Measurements from ENCODE around the gene KCTD7.
"Not testable (repeated sequence)": the region's sequence is repeated elsewhere in the genome, so short reads cannot be mapped to it uniquely, and the experiment has no call there.

The KCTD7 gene

DNA sequence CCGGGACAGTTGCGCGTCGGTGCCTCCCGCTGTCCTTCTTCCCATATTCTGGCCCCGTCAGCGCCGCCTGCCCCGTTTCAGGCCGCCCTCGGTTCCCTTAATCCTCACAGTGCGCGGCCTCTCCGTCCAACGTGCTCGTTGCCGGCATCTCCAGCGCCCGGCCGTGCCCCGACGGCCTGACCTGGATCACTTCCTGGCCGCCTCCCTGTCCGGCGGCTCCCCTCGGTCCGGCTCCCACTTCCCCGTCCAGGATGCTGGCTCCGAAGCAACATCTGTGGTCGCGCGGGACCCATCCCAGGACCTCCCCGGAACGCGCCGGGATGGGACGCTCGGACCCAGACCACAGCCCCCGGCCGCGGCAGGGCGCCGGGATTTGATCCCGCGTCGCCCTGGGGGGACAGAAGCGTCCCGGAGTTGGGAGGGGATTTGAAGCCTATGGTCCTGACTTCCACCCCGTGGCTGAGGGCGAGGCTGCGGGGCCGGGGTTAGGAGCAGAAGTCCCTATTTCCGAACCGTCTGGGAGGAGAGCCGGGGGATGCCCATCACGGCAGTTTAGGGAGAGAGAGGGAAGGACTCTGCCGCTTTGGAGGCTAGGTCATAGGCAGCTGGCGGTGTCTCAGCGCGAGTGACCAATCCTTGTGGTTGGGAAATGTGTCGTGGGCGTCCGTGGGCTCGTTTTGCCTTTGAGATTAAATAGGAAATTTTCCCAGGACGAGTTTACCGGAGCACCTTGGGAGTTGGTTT, 53.8 kb downstream of the KCTD7 start:
- no peak for DNase-seq

GRCh38 chr7:66683094-66683769, 54.6 kb downstream of the KCTD7 start:
- not testable (repeated sequence) for DNase-seq

DNA sequence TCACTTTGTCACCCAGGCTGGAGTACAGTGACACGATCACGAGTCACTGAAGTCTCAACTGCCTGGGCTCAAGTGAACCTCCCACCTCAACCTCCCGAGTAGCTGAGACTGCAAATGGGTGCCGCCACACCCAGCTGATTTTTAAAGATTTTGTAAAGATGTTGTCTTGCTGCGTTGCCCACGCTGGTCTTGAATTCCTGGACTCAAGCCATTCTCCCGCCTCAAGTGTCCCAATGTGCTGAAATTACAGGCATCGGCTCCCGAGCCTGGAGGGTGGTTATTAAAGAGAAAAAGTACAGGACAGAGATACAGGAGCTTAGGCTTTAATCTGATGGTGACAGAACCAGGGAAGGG, 55.1 kb downstream of the KCTD7 start:
- DNase-seq, result no peak

DNA sequence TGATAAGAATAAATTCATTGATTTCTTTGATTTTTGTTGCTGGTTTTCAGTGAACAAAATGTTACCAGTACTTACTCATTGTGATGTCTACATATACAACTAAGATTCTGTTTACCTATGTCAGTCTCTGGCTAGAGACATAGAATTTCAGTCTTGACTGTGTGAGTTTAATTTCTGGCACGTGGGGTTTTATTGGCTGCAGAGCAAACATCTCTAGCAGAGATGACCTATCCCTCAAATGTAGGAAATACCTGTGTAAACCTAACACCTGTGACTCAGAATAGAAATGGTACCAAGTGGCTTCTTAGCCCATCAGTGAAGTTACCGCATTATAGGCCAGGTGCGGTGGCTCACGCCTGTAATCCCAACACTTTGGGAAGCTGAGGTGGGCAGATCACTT, 57.0 kb downstream of the KCTD7 start:
- DNase-seq, result not testable (repeated sequence)

- DNase-seq, result no peak
Measured at GRCh38 chr7:66687186-66687585, 58.5 kb downstream of the KCTD7 start.

GRCh38 chr7:66687672-66688071, 59.0 kb downstream of the KCTD7 start:
- DNase-seq, result not testable (repeated sequence)

GRCh38 chr7:66689081-66689480, 60.4 kb downstream of the KCTD7 start:
- no peak for DNase-seq

GRCh38 chr7:66693331-66693730, 64.7 kb downstream of the KCTD7 start:
- no peak for DNase-seq
